ENCODE measurements around the gene CPZ.
"Not testable (repeated sequence)": the region's sequence is repeated elsewhere in the genome, so short reads cannot be mapped to it uniquely, and the experiment has no call there.

CPZ gene

DNA sequence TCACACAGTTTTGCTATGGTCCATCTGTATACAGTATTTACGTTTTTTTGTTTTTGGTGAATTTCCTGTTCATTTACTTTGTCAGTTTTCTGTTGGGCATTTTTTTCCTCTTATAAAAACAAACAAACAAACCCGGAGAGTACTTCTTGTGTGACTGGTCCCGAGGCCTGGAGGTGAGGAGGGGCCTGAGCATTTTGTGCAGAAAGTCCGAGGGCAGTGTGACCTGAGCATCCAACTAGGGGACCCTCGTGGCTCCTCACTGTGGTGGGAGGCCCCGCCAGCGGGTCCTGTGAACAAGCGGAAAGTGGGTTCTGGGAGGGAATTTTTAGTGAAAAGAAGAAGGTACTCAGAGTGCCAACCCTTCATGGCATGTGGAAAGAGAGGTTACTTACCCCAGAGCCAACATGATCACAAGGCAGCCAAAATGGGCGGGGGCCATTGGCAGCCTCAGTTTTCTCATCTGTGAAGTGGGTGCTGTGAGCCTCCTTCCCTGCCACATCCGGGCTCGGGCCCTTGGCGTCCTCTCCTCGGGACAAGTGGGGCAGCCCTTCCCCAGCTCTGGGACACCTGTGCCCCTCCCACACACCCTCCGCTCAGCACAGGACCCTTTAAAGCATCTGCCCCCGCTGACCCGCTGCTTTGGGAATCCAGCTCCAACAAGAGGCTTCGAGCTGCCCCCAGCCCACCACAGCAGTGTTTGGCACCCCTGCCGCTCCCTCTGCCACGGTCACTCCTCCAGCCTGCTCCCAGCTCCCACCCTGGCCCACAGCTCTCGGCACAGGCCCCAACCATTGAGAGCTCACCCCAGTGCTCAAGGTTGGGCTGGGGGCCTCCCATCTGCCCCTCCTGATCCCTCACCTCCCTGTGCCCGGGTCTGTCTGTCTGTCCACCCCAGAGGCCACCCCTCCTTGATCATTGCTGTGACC lies 35.2 kb upstream of the CPZ start:
- DNase-seq: no peak

DNA sequence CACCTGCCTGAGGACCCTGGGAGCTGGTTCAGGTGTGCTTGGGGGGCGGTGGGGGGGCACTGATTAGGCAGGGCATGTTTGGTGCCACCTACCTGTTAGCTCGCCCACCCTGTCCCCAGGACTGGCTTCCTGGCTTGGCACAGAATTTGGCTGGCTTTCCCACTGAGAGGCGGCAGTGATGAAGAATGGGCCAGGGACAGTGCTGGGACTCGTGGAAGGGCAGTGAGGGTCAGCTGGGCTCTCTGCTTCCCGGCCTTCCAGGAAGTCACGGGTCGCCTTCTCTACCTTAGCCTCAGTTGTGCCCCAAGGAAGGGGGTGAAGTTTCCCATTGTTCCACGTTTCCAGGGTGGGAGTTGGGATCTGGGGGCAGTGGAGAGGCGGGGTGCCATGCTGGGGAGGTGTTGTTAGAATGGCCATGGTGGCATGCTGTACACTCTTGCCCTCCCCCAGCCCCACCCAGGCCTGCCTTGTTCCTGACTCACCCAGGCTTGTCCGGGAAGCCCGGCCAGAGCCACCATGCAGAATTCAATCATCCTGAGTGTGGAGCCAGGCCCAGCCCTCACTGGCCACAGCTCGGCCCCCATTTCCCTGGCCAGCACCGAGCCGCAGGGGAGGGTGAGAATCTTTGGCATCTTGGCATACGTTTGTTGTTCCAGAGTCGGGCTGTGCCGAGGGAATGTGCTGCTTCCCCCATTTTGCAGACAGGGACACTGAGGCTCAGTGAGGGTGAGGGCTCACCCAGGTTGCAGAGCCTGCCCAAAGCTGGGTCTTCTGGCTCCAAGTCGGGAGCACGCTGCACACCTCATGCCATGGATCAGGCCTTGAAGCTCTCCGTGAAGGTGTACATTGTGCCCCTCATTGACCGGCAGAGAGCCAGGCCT lies 34.2 kb upstream of the CPZ start:
- no peak for DNase-seq

DNA sequence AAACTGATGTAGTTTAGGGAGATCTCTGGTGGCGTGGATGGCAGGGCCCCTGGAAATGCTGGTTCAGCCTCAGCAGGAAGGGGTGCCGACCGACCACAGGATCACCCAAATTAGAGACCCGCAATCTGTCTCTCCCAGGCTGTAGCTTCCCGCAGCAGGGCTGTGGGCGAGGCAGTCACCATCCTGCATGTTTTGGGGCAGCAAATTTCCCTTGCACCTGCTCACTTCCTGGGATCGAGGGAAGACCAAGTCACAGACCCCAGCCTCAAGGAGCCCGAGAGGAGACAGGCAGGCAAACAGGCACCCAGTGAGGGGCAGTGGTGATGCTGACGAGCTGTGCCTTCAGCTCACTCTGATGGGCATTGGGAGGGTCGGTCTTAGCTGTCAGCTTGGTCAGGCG lies 33.6 kb upstream of the CPZ start:
- DNase-seq: no peak

DNA sequence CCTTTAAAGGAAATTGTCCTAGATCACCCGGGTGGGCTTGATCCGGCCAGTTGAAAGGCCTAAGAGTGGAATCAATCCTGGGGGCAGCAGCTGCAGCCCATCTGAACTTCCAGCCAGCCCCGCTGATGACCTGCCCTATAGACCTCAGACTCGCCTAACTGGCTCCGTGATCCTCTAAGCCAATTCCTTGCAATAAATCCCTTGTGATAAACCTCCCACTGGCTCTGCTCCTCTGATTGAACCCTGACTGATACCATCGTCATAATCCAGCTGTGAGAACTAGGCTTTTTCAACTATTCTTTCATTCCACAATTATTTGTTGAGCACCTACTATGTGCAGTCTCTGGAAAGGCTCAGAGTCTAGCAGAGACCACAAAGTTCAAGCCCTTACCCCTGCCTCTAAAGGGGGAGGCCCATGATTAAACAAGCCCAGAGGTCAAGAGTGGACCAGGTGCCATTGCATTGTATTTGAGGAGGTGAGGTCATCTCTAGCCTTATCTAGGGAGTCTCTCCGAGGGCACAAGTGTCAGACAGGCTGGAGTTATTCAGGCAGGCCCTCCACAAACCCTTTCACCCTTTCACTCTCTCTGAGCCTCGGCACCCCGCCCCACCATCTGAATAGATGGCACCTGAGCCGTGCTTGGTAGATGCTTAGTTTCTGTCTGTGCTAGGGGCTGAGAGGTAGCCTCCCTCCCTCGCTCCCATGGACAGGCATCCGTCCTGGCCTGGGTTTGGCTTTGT lies 32.9 kb upstream of the CPZ start:
- no peak for DNase-seq

DNA sequence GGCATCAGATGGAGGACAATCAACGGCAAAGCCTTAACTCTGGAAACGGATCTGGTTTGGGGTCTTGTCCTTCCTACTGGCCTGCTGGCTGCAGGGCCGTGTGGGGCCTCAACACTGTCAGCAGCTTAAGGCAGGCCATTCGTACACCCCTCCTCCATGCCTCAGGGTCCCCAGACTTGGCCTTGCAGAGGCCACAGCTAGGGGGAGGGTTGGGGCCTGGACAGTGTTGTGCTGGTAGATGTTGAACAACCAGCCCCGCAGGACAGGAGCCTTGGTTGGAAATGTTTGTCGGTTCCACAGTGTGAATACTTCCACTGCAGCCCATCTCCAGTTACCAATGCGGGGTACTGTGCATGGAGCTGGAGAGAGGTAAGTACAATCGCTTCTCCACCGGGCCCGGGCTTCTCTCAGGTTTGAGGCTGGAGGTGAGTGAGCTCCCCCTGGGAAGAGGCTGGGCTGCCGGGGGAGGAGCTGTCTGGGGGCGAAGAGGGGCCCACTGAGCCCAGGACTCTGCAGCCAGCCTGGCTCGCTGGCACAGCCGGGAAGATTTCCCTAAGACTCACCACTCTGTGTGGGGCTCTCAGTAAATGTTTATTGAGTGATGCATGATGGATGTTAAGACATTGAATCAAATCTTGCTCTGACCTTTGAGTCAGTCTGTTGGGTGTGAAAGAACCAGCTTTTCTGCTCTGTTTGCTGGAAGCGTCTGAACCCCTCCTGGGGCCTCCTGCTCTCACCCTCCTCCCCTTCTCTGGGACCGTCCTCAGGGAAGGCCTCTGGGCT lies 32.1 kb upstream of the CPZ start:
- no peak for DNase-seq

DNA sequence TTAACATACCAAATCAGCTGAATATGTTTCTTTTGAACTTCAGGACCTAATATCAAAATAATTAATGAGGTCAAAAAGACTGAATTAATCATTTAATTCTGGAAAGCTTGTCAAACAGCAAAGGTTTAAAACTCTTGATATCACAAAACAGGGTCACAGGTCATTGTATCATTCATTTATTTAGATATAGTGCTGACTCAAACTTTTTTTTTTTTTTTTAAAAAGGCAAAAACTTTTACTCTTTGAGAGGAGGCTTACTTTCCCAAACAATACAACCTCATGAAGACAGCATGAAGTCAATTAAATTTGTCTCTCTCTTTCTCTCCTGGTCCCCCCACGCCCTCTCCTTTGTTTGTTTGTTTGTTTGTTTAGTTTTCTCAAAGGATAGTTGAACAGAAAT lies 28.0 kb upstream of the CPZ start:
- no peak for DNase-seq

DNA sequence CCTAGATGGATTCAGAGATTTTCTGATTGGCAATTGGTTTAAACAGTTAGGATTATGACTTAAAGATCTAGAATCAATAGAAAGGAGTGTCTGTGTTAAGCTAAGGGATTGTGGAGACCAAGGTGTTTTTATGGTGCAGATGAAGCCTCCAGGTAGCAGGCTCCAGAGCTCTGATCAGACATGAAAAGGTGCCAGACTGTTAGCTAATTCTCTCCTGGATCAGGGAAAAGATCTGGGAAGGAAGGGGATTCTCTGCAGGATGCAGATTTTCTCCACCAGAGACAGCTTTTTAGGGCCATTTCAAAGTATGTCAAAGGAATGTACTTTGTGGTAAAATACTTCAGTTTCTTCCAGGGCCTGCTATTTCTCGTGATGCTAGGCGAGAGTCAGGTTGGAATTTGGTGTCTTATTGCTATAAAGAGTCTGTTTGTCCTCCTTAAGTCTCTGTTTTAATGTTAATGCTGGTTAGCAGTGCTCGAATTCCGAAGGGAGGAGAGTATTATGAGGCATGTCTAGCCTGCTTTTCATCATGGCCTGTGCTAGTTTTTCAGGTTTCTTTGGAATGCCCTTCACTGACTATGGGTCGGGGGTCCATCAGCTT lies 24.4 kb upstream of the CPZ start:
- DNase-seq: peak; percentile 28

DNA sequence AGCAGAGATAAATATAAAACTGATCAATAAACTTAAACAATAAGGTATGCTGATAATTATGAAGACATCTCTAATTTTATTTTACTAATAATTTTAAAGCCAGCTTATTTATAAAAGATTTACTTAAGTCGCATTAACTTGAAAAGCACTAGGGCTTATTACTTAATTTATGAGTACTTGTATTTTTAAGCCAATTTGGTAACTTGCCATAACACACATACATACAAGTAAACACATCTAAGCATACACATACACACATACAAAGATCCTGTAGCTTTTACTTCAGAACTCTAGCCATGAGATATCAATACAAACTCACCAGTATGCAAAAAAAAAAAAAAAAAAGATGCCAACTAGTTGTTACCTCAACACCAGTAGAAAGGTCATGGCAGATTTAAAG lies 22.4 kb upstream of the CPZ start:
- DNase-seq: no peak

DNA sequence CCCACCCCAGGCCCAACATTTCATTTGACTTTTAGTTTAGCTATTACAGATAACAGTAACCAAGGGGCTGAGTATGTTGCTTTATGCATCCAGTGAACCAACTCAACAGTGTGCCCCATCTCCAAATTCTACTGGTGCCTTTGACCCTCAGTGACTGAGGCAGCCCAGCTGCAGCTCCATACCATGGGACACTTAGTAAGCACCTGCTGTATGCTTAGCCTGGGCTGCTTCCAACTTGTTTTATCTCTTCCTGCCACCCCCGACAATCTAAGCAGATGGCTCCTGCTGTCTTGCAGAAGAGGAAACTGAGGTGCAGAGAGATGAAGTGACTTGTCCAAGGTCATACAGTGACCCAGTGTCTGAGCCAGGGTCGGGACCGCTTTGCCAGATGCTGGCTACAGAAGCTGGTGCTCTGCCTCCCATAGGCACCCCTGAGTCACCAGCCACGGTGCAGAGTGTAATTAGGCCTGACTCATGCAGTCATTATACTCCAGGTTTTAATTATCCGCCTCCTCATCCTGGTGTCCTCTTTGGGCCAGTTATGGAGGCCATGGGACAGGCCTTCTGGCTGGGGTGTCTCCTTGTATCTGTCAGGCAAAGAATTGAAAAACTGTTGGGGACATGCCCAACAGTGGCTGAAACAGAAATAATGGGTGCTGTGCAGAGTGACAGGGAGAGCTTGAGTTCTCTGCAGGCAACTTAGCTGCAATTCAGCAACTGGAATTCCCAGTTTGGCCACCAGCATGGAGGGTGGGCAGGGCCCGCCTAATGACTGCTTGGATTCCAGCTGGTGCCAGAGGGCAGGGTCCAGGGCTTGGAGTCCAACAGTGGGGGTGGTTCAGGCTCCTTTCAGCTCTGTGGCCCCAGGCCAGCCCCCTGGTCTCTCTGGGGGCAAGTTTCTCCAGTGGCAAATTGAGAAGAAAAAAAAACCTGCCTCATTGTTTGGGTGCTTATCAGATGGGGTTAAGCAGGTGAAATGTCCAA lies 20.6 kb upstream of the CPZ start:
- DNase-seq: no peak

DNA sequence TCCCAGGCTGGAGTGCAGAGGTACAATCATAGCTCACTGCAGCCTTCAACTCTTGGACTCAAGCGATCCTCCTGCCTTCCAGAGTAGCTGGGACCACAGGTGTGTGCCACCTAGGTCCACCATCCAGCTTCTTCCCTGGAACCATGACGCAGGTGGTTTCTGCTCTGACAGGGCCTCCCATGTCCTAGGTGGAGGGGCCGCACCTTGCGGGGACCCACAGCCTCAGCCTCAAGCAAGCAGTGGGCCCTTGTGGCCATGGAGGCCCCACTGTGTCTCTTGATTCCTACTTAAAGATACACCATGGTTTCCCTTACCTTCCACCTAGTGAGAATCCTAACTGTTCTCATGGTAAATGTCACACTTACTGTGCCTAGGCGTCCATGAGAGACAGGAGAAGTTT lies 19.3 kb upstream of the CPZ start:
- DNase-seq: no peak

DNA sequence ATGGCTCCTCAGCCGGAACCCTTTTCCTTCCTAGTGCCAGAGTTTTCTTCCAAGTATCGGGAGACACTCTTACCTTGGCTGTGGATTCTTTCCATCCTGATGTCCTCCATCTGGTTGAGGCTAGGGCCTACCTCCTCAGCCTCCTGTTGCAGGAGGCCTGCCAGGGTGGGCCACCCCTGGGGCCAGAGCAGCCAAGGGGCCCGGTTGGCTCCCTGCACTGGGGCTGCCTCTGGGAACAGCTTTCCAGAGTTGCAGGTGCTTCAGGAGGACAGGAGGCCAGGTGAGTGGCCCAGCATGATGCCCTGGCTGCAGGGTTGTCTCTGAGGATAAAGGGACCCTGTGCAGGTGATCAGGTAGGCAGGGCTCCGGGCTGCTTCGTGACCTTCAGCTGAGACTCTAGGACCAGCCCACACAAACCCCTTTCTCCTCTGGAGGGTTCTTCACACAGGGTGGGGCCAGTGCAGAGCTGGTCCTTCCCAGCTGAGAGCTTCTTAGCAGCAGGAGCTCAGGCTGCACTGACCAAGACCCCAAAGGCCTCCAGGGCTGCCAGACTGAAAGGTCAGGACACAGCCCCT lies 17.7 kb upstream of the CPZ start:
- DNase-seq: no peak

DNA sequence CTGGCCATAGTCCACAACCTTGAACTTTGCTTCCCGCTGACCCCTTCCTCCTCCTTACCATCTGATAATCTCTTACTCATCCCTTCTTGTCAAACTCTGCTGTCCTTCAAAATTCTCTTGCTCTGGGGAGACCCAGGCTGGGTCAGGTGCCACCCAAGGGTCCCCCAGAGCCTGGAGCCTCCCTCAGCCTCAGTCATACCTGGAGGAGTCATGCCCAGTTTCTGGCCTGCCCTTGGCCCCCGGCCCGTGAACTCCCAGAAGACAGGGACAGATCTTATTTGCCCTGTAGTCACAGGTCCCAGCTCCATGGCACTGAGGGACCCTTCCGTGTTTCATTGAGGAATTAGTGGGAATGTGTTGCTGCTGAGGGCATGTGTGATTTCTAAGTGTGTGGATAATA lies 17.1 kb upstream of the CPZ start:
- no peak for DNase-seq

DNA sequence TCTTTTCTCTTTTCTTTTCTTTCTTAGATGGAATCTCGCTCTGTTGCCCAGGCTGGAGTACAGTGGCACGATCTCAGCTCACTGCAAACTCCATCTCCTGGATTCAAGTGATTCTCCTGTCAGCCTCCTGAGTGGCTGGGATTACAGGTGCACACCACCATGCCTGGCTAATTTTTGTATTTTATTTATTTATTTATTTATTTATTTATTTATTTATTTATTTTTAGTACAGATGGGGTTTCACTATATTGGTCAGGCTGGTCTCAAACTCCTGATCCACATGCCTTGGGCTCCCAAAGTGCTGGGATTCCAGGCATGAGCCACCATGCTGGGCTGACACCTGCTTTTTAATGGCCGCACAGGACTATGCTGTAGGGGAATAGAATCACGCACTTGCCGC lies 16.0 kb upstream of the CPZ start:
- not testable (repeated sequence) for DNase-seq

DNA sequence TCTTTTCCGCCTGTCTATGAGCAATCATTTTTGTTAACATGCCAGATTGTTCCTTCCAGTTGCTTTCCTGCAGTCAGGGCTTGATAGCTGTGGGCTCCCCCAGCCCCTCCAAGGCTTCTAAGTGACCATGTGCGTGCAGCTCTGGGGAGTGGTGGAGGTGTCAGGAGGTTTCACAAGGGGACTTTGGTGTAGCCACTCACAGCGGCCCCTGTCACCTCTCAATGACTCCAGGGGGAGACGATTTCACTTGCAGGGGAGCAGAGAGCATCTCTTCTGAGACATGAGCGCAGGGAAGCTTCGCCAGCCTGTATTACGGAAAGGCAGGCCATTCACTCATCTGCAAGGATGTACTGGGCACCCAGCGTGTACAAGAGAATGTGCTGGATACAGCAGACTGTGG lies 15.5 kb upstream of the CPZ start:
- DNase-seq: no peak

DNA sequence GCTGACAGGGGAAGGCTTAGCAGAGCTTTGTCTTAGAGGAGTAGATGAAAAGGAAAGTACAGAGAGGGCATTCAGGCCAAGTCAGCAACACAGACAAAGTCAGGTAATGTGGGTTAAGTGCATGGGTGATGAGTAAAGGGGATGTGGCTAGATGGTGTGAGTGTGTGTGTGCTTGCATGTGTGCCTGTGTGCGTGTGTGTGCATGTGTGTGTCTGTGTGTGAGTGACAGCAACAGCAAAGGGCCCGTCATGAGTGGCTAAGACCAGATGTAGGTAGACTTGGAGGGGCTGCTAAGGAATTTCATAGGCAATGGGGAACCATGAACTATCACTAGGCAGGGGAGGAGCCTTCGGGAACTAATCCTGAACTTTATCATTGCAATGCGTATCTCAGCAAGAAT lies 14.6 kb upstream of the CPZ start:
- no peak for DNase-seq

DNA sequence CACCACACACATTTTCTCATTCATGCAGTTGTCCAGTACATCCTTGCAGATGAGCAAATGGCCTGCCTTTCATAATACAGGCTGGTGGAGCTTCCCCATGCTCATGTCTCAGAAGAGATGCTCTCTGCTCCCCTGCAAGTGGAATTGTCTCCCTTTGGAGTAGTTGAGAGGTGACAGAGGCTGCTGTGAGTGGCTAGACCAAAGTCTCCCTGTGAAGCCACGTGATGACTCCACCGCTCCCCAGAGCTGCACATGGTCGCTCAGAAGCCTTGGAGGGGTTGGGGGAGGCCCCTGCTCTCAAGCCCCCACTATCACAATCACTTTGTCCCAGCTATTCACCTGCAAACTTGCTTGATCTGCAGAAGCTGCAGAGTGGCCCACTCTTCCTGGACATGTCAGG lies 13.8 kb upstream of the CPZ start:
- no peak for DNase-seq

DNA sequence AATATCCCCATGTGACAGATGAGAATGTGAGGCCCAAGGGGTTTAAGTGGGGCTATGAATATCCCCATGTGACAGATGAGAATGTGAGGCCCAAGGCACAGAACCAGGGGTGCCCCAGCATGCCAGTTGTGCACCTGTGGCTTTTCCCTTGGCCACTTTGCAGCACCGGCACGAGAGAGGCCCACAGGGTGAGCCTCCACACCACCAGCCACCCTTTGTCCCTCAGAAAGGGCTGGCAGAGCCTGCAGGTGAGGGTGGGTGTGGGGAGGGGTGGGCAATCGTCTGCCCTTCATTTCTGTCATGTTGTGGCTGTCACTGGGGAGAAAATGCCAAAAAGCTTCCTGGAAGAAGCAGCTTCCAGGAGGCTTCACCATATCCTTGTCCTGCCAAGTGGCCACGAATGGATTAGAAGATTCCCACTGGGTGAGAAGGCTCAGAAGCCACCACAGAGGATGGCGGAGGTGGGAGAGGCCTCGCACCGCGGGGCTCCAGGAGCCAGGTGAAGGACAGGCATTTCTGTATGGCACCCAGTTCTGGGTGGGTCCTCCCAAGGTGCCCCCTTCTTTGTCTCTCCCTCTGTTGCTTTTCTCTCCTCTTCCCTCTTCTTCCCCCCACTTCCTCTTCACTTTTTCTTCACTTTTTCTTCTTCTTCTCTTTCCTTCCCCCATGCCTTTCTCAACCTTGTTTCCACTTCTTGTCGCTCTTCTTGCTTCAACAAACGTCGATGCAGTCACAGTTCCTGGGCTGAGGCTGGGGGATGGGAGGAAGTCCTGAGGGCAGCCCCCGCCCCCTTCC lies 12.8 kb upstream of the CPZ start:
- no peak for DNase-seq

DNA sequence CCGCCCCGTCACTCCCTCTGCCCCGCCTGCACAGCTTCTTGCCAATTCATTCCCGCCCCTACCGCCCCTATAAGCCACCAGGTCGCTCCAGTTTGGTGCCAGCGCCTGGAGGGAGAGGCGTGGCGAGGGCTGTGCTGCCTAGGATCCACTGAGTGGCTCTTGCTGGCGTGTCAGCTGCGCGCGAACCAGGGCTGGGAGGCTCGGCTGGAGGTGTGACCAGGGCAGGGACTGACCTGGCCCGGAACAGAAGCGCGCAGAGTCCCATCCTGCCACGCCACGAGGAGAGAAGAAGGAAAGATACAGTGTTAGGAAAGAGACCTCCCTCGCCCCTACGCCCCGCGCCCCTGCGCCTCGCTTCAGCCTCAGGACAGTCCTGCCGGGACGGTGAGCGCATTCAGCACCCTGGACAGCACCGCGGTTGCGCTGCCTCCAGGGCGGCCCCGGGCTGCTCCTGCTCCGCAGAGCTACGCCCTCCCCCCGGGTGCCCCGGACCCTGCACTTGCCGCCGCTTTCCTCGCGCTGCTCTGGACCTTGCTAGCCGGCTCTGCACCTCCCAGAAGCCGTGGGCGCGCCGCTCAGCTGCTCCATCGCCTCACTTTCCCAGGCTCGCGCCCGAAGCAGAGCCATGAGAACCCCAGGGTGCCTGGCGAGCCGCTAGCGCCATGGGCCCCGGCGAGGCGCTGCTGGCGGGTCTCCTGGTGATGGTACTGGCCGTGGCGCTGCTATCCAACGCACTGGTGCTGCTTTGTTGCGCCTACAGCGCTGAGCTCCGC lies 12.1 kb upstream of the CPZ start, which contains the start of gene GPR78:
Gene GPR78 (plus strand): TSS at position 72 of the 773 bp plus-strand sequence. CDS start 591 bp downstream, at position 663.
- DNase-seq: peak; percentile 45

Data from fibroblast of skin of right quadriceps (primary cell).